EL (cell line): ENCODE measurements around the gene RRP1.

ENCODE experiments used
- DNase-seq: peaks from one replicate; pipeline ENCODE4 v3.0.0-alpha.2; 2016

The RRP1 gene

DNA sequence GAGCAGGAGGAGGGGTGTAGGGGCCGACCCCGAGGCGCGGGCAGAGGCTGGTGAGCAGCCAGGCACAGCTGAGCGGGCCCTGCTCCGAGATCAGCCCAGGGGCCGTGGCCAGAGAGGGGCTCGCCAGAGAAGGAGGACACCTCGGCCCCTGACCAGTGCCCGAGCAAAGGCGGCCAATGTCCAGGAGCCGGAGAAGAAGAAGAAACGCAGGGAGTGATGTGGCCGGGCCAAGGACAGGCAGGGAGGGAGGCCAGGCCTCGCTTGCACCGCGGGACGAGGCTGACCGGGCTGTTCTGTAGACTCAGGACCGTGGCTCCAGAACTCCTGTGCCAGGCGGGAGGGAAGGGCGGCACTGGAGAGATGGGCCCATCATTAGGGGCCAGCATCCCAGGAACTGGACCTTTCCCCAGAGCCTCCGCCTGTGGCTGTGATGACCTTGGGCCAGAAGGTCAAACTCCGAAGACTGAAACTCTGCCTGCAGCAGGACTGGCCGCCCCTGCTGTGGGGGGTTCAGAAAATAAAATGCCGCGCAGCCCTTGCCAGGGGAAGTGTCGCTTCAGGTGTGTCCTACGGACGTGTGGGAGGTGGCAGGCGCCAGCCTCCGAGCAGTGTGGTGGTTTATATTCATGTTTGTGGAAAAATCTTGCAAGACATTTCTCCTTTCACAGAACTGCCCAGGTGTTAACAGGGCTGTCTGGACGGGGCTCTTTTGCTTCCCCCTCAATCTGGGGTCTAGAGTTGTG is 14.4 kb downstream of the RRP1 start:
- DNase-seq, result no peak

- no peak for DNase-seq
Observed at GRCh38 chr21:43805275-43805800, 16.0 kb downstream of the RRP1 start.

DNA sequence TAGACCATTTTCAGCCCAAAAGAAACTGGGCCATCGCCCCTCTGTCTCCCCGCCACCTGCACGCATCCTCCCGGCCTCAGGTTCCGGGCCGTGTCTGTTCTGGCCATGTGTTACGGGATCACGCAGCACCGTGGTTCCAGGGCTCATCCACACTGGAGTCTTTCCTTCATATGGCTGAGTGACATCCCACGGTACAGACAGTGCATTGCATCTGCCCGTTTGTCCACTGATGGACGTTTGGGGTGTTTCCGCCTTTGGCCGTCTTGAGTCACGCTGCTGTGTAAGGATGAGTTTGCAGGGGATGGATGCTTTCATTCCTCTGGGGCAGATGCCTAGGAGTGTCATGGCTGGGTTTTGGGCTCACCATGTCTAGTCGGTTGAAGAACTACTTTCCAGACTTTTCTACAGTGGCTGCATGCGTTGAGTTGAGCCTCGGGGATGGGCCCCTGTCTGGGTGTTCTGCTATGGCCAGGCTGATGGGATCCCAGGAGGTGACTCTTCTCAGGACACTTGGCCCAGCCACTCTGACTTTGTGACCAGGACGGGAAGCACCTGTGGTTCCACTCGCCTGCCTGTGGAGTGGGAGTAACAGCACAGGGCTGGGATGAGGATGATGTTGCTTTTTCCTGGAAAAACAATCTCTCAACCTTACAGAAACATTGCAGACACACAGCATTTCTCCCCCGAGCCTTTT is 16.8 kb downstream of the RRP1 start:
- DNase-seq, result no peak

DNA sequence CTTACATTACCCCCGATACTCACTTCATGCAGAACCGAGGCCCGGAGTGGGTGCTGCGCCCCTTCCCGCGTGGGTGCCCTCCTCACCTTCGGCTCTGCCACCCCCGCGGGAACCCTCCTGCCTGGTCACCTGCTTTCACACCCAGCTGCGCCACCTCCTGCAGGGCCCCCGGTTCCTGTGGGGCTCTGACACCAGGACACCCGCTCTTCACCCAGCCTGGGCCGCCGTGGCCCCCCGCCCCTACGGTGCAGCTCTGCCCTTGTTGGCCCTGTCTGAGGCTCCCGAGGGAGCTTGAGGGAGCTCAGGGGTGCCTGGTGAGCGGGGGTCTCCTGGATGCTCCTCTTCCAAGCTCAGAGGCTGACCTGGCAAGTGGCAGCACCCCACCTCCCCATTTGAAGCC is 19.0 kb downstream of the RRP1 start:
- DNase-seq, result no peak

GRCh38 chr21:43808832-43809251 is 19.5 kb downstream of the RRP1 start:
- DNase-seq, result no peak

DNA sequence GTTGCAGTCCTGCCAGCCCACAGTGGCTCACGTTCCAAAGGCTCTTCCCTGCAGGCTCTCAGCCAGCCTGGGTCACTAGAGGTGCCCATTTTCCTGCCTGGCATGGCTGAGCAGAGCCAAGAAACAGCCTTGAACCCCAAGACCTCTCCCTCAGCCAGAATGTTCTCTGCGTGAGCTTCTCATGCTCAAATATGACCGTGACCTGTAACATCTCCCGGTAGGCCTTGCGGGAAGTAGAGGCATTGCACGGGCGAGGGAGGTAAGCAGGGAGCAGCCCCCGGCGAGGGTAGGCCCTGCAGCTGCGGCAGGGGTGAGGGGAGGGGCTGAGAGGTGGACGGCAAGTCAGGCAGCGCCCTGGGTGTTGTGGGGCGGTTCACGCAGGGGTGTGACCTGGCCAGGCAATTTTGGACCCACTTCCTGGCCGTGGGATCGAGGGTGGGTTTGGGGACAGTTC is 20.0 kb downstream of the RRP1 start:
- no peak for DNase-seq

GRCh38 chr21:43809853-43810504 is 20.6 kb downstream of the RRP1 start:
- no peak for DNase-seq

GRCh38 chr21:43810505-43811261 is 21.3 kb downstream of the RRP1 start:
- peak; percentile 69 for DNase-seq

GRCh38 chr21:43811262-43812105 is 22.1 kb downstream of the RRP1 start:
- DNase-seq, result no peak

- no peak for DNase-seq
Observed at GRCh38 chr21:43812139-43812821, 22.9 kb downstream of the RRP1 start.

- no peak for DNase-seq
Observed at GRCh38 chr21:43812957-43813655, 23.7 kb downstream of the RRP1 start.

- no peak for DNase-seq
Observed at GRCh38 chr21:43813656-43813980, 24.2 kb downstream of the RRP1 start.

- no peak for DNase-seq
Observed at GRCh38 chr21:43814215-43815106, 25.1 kb downstream of the RRP1 start.

GRCh38 chr21:43815107-43815613 is 25.8 kb downstream of the RRP1 start:
- no peak for DNase-seq

GRCh38 chr21:43815991-43816390 is 26.6 kb downstream of the RRP1 start:
- DNase-seq, result no peak

GRCh38 chr21:43816611-43817071 is 27.3 kb downstream of the RRP1 start:
- no peak for DNase-seq

DNA sequence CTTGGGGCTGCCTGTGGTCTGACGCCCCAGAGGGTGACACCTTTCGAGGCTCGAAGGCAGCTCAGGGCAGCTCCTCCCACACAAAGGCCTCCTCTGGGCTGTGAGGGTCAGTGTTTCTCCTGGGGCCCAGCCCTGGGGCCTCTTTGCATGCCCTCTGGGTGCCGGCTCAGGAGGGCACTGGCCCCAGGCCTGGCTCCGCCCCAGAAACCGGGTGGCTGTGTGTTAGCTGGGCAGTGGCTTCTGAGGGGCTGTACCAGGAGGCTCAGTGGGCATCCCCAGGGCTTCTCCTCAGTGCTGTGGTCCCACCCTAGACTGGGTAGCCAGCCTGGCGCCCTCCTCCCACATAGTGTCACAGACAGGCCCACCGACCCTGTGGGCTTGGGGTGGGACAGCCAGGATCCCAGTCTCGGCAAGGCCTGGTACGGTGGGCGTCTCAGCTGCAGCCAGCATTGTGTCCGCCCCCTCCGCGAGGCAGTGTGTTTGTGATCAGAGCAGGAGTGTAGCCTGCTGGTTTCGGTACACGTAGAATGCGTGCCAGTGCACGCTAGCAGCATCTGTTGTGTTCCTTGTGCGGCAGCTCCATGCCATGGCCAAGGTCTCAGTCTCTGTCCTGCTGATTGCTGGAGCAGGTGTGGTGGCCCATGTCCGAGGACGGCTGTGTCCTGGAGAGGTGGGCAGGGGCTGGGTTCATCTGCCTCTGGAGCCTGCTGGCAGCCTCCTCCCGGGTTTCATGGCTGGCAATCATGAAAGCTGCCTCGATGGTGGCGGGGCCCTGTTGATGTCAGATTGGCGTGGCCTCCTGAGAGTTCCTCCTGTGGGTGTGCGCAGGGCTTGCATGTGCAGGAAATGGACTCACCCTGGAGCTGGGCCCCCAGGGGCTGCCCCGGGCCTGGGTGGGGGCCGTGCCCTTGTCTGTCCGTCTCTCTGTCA is 28.0 kb downstream of the RRP1 start:
- DNase-seq, result no peak

GRCh38 chr21:43818685-43819084 is 29.3 kb downstream of the RRP1 start:
- DNase-seq, result no peak
